H1 (cell line): Measurements from ENCODE around the gene KAT8. TPM values are rescaled to one million over a fixed set of nuclear protein-coding genes. Genes with fewer than 3 reads are reported as not detected.

Source experiments
- CTCF ChIA-PET: fragments of 300-600 bp; sonication (Branson Sonifier 250); formaldehyde crosslinking; loops from one replicate; lab custom pipeline; 2021; ENCODE audit not compliant: partially characterized antibody; lab: Charles Lee
- POLR2A ChIA-PET: fragments of 300-600 bp; sonication (Branson Sonifier 250); formaldehyde crosslinking; loops from one replicate; lab custom pipeline; 2021; ENCODE audit warnings: inconsistent platforms; ENCODE audit not compliant: partially characterized antibody; lab: Charles Lee
- DNase-seq, 2 experiments: peaks; one replicate each; pipeline versions ENCODE4 v3.0.0 to v3.0.0-alpha.2; 2010 to 2022; ENCODE audit warnings: low spot score in 2 of 2, low read depth in 1 of 2, mixed read lengths in 1 of 2
- FAIRE-seq: peaks from 2 replicates; lab custom pipeline; 2011; peaks lifted over from hg19 to GRCh38; lab: Jason Lieb, UNC
- H2AFZ ChIP-seq: 2 replicates; pipeline ENCODE4 v1.8.1; 2012; ENCODE audit warnings: low read length, inconsistent platforms
- H2AK5ac ChIP-seq: 2 replicates; pipeline ENCODE4 v1.6.1; 2013; ENCODE audit warnings: low read depth, low read length
- H2BK120ac ChIP-seq: replicated peaks from 2 replicates; pipeline ENCODE3; 2013; ENCODE audit warnings: low read depth, low read length, inconsistent platforms
- H2BK12ac ChIP-seq: 2 replicates; pipeline ENCODE4 v1.6.1; 2013; ENCODE audit warnings: low read depth, low read length
- H2BK15ac ChIP-seq: 2 replicates; pipeline ENCODE4 v1.6.1; 2013; ENCODE audit warnings: low read length
- H2BK20ac ChIP-seq: 2 replicates; pipeline ENCODE4 v1.6.1; 2013; ENCODE audit warnings: low read length
- H2BK5ac ChIP-seq: 2 replicates; pipeline ENCODE4 v1.6.1; 2013; ENCODE audit warnings: low read depth, low read length
- H3K14ac ChIP-seq: 2 replicates; pipeline ENCODE4 v1.6.1; 2013; ENCODE audit warnings: inconsistent platforms; ENCODE audit not compliant: insufficient read length
- H3K18ac ChIP-seq: 2 replicates; pipeline ENCODE4 v1.6.1; 2013; ENCODE audit warnings: low read length; ENCODE audit errors: extremely low read depth
- H3K23ac ChIP-seq: 2 replicates; pipeline ENCODE4 v1.6.1; 2013; ENCODE audit warnings: inconsistent platforms; ENCODE audit not compliant: insufficient read length
- H3K23me2 ChIP-seq: 2 replicates; pipeline ENCODE4 v1.6.1; 2013; ENCODE audit warnings: low read depth, low read length
- H3K27ac ChIP-seq: 2 replicates; pipeline ENCODE4 v1.6.1; 2011; ENCODE audit warnings: low read depth, low read length, inconsistent platforms
- H3K27me3 ChIP-seq, 4 experiments: replicated peaks in 1 of 4; 1 replicate in 1 of 4; 2 replicates in 3 of 4; pipeline versions ENCODE4 v1.6.1 to v1.8.1; 2011 to 2013; ENCODE audit warnings: low read length in 3 of 4, mild to moderate bottlenecking in 3 of 4, inconsistent platforms in 2 of 4, mixed read lengths in 2 of 4, moderate library complexity in 1 of 4; ENCODE audit not compliant: control insufficient read depth in 3 of 4, insufficient read depth in 3 of 4; ENCODE audit errors: extremely low read depth in 1 of 4
- H3K36me3 ChIP-seq, 4 experiments: 2 replicates each; pipeline versions ENCODE4 v1.6.1 to v1.8.1; 2011 to 2013; ENCODE audit warnings: mild to moderate bottlenecking in 4 of 4, low read length in 3 of 4, moderate library complexity in 2 of 4, control low read depth in 1 of 4, inconsistent platforms in 1 of 4; ENCODE audit not compliant: insufficient read depth in 4 of 4, control insufficient read depth in 2 of 4
- H3K4ac ChIP-seq: replicated peaks from 2 replicates; pipeline ENCODE3; 2013; ENCODE audit warnings: low read length, low read depth, mixed read lengths, inconsistent platforms; ENCODE audit not compliant: insufficient read length
- H3K4me1 ChIP-seq, 4 experiments: replicated peaks in 1 of 4; 1 replicate in 1 of 4; 2 replicates in 3 of 4; pipeline versions ENCODE4 v1.6.1 to v1.8.1; 2011 to 2013; ENCODE audit warnings: low read length in 3 of 4, inconsistent platforms in 2 of 4, mixed read lengths in 1 of 4; ENCODE audit not compliant: insufficient read depth in 4 of 4, control insufficient read depth in 3 of 4
- H3K4me2 ChIP-seq, 2 experiments: 2 replicates each; pipeline versions ENCODE4 v1.6.1 to v1.8.1; 2011 to 2013; ENCODE audit warnings: low read depth in 2 of 2, low read length in 2 of 2, control low read depth in 1 of 2, inconsistent platforms in 1 of 2, mild to moderate bottlenecking in 1 of 2; ENCODE audit not compliant: insufficient read depth in 1 of 2
- H3K4me3 ChIP-seq, 4 experiments: fragments of 200-600, 300-600 bp in 1 of 4; sonication (generic), shearing (Covaris generic), sonication (Bioruptor Twin) in 1 of 4; 2 replicates each; pipeline versions ENCODE4 v1.5.1 to v1.8.1; 2011 to 2016; ENCODE audit warnings: low read length in 4 of 4, low read depth in 3 of 4, control low read depth in 2 of 4, inconsistent platforms in 2 of 4, mild to moderate bottlenecking in 2 of 4, mixed read lengths in 1 of 4, moderate library complexity in 1 of 4; ENCODE audit not compliant: insufficient read depth in 2 of 4; ENCODE audit errors: extremely low read depth in 1 of 4
- H3K56ac ChIP-seq: replicated peaks from 2 replicates; pipeline ENCODE3; 2013; ENCODE audit warnings: low read depth, mild to moderate bottlenecking, mixed read lengths, low read length, inconsistent platforms; ENCODE audit not compliant: insufficient read length
- H3K79me1 ChIP-seq: 2 replicates; pipeline ENCODE4 v1.6.1; 2013; ENCODE audit warnings: low read depth, low read length, control low read depth
- H3K79me2 ChIP-seq, 2 experiments: 2 replicates each; pipeline versions ENCODE4 v1.6.1 to v1.8.1; 2012 to 2013; ENCODE audit warnings: low read length in 2 of 2, mild to moderate bottlenecking in 2 of 2, inconsistent platforms in 1 of 2; ENCODE audit not compliant: insufficient read depth in 2 of 2, control insufficient read depth in 1 of 2
- H3K9ac ChIP-seq, 4 experiments: replicated peaks in 1 of 4; 1 replicate in 1 of 4; 2 replicates in 3 of 4; pipeline versions ENCODE4 v1.6.1 to v1.8.1; 2011 to 2013; ENCODE audit warnings: low read depth in 3 of 4, low read length in 3 of 4, control low read depth in 2 of 4, mild to moderate bottlenecking in 2 of 4, moderate library complexity in 2 of 4, inconsistent platforms in 1 of 4; ENCODE audit errors: extremely low read depth in 1 of 4
- H3K9me3 ChIP-seq, 2 experiments: 2 replicates each; pipeline versions ENCODE4 v1.6.1 to v1.8.1; 2012 to 2013; ENCODE audit warnings: mild to moderate bottlenecking in 2 of 2, moderate library complexity in 2 of 2, control low read depth in 1 of 2, inconsistent platforms in 1 of 2, low read depth in 1 of 2, low read length in 1 of 2, mixed read lengths in 1 of 2; ENCODE audit not compliant: insufficient read depth in 2 of 2
- H4K20me1 ChIP-seq, 2 experiments: replicated peaks in 1 of 2; 2 replicates each; pipeline versions ENCODE3 to v1.8.1; 2011 to 2013; ENCODE audit warnings: inconsistent platforms in 2 of 2, low read length in 2 of 2, mild to moderate bottlenecking in 1 of 2; ENCODE audit not compliant: insufficient read depth in 2 of 2, control insufficient read depth in 1 of 2
- H4K5ac ChIP-seq: 2 replicates; pipeline ENCODE4 v1.6.1; 2013; ENCODE audit warnings: low read length, low read depth, mixed read lengths, inconsistent platforms; ENCODE audit not compliant: insufficient read length
- H4K8ac ChIP-seq: 2 replicates; pipeline ENCODE4 v1.8.0; 2013; ENCODE audit warnings: mild to moderate bottlenecking, moderate library complexity, low read length, inconsistent platforms; ENCODE audit not compliant: insufficient read depth; ENCODE audit errors: extremely low read depth
- H4K91ac ChIP-seq: replicated peaks from 2 replicates; pipeline ENCODE3; 2013; ENCODE audit warnings: low read length, mixed read lengths, inconsistent platforms; ENCODE audit not compliant: insufficient read length
- BRCA1 ChIP-seq: IDR thresholded peaks from 2 replicates; pipeline ENCODE4 v1.6.1; 2012; ENCODE audit warnings: low read depth, low read length, improper control_type of control experiment
- CHD2 ChIP-seq: IDR thresholded peaks from 2 replicates; pipeline ENCODE4 v1.6.1; 2012; ENCODE audit warnings: low read length, improper control_type of control experiment
- EP300 ChIP-seq, 2 experiments: IDR thresholded peaks; 1 replicate in 1 of 2; 2 replicates in 1 of 2; pipeline ENCODE4 v1.6.1; 2011 to 2012; ENCODE audit warnings: low read depth in 2 of 2, low read length in 2 of 2, mild to moderate bottlenecking in 2 of 2, borderline replicate concordance in 1 of 2, inconsistent platforms in 1 of 2, moderate library complexity in 1 of 2
- EZH2 ChIP-seq: fragments of 200-600 bp; sonication (generic); IDR thresholded peaks from 2 replicates; pipeline ENCODE4 v1.7.1; 2012; ENCODE audit warnings: low read depth, mild to moderate bottlenecking, moderate library complexity, low read length, inconsistent platforms; ENCODE audit not compliant: severe bottlenecking
- GTF2F1 ChIP-seq: IDR thresholded peaks from 2 replicates; pipeline ENCODE4 v1.6.1; 2012; ENCODE audit warnings: low read depth, low read length, improper control_type of control experiment, borderline replicate concordance
- JUN ChIP-seq: IDR thresholded peaks from 2 replicates; pipeline ENCODE4 v1.6.1; 2011; ENCODE audit warnings: low read depth, mild to moderate bottlenecking, improper control_type of control experiment, low read length
- MAFK ChIP-seq: IDR thresholded peaks from 2 replicates; pipeline ENCODE4 v1.6.1; 2012; ENCODE audit warnings: low read depth, mild to moderate bottlenecking, improper control_type of control experiment, low read length
- MAX ChIP-seq: IDR thresholded peaks from 2 replicates; pipeline ENCODE4 v1.6.1; 2012; ENCODE audit warnings: inconsistent platforms
- POU5F1 ChIP-seq: IDR thresholded peaks from 2 replicates; pipeline ENCODE4 v1.6.1; 2011; ENCODE audit warnings: low read depth, mild to moderate bottlenecking, low read length, moderate library complexity
- RFX5 ChIP-seq: IDR thresholded peaks from 2 replicates; pipeline ENCODE4 v1.6.1; 2011; ENCODE audit warnings: low read depth, low read length, improper control_type of control experiment, borderline replicate concordance
- SP2 ChIP-seq: IDR thresholded peaks from 2 replicates; pipeline ENCODE4 v1.6.1; 2012; ENCODE audit warnings: mild to moderate bottlenecking, low read length, inconsistent platforms
- SP4 ChIP-seq: IDR thresholded peaks from 2 replicates; pipeline ENCODE4 v1.6.1; 2012; ENCODE audit warnings: low read length, inconsistent platforms
- WGBS, 2 experiments: shearing (Covaris generic) in 1 of 2; methylation state at CpG; one replicate each; pipeline versions ENCODE4 v1.1.6 to v1.1.7; 2013 to 2015; ENCODE audit warnings: low lambda C conversion rate in 2 of 2, mixed read lengths in 2 of 2, inconsistent platforms in 1 of 2, low coverage in 1 of 2, missing lambda C conversion rate in 1 of 2; ENCODE audit not compliant: insufficient replicate concordance in 2 of 2, insufficient coverage in 1 of 2, insufficient read length in 1 of 2; ENCODE audit errors: extremely low coverage in 1 of 2, missing lambda C conversion rate in 1 of 2; 5-methylcytosine and 5-hydroxymethylcytosine counted together
- polyA plus RNA-seq, 7 experiments: library from polyadenylated mRNA; depleted of rRNA in 3 of 7; stranded (reverse) in 5 of 7; unstranded in 2 of 7; fragments of >200 nt in 5 of 7; fragments of 200-250 nt in 2 of 7; gene quantifications; 1 replicate in 5 of 7; 2 replicates in 1 of 7; 4 replicates in 1 of 7; pipeline versions ENCODE4 v1.2.1 to v1.2.3, GENCODE V29; 2011 to 2013; ENCODE audit warnings: missing spikeins in 2 of 7, mixed read lengths in 2 of 7
- total RNA-seq: library from RNA; stranded (reverse); fragmentation: NEBNext Ultra II Directional; extraction: Animal tissue kit (Norgen Biotek cat#: 25700); gene quantifications from 2 replicates; pipeline ENCODE4 v1.2.1, GENCODE V29; 2021
- TF ChIP-seq, protein P1 (sequence below): IDR thresholded peaks from 2 replicates; pipeline ENCODE4 v1.6.1; 2011; ENCODE audit warnings: low read length, improper control_type of control experiment

KAT8 gene
- total and polyA plus RNA-seq, 2 of the 8 experiments (the other 6 are each of a cell fraction or from before 2014, with no cell fraction given) = 52.6 to 61.6 TPM

- Histone ChIP-seq H3K4ac (no peak overlapping the region), H3K4me1 (peaks cover 0 to 9% (median 3%) of the 10 kb centered on the region in 4 experiments; a peak in 4 of 7 replicates), H3K9ac (no peak overlapping the region), H3K14ac (no peak overlapping the region), H2AFZ (no peak overlapping the region), H4K5ac (no peak overlapping the region), H2BK20ac (no peak overlapping the region), H2BK15ac (no peak overlapping the region), H3K56ac (no peak overlapping the region), H3K27me3 (no peaks in the 10 kb centered on the region), H3K79me2 (peaks cover 0 to 7% of the 10 kb centered on the region in 2 experiments; a peak in 1 of 4 replicates), H2AK5ac (no peak overlapping the region), H4K8ac (no peak overlapping the region), H2BK12ac (no peak overlapping the region), H3K79me1 (peaks cover 12% of the 10 kb centered on the region), H3K4me2 (no peak overlapping the region), H3K4me3 (no peak overlapping the region), H3K9me3 (no peaks in the 10 kb centered on the region), H3K27ac (no peak overlapping the region), H4K91ac (no peak overlapping the region), H2BK120ac (no peak overlapping the region), H2BK5ac (no peak overlapping the region), H3K23me2 (peaks cover 7% of the 10 kb centered on the region), H3K23ac (no peak overlapping the region), H3K18ac (no peak overlapping the region), H4K20me1 (peaks cover 8 to 28% of the 10 kb centered on the region in 2 experiments), H3K36me3 (peaks cover 0 to 15% (median 4%) of the 10 kb centered on the region in 4 experiments; a peak in 5 of 8 replicates)
- DNase-seq (no peak), FAIRE-seq (no peak)
- WGBS, 2 experiments = 88% methylated on average over 8 of the region's 8 CpGs; no CpG with 5 or more reads in 1 of the 2 experiments
- ChIA-PET CTCF (interaction anchor here (1.1 to 3.0 kb wide), 3 partner anchors 10 to 55 kb away, joined by 4 to 14 read pairs (median 6); no protein-coding TSS in a partner anchor), POLR2A (interaction anchor here (0.8 to 1.5 kb wide), 3 partner anchors 19 to 625 kb away, joined by 3 to 4 read pairs (median 3); partner anchors contain the start of gene PRSS8)
- TF ChIP-seq SP4 = no peak
- TF ChIP-seq JUN = no peak
- no peak for TF ChIP-seq EZH2
- no peak for TF ChIP-seq GTF2F1
- TF ChIP-seq MAFK = no peak
- no peak for TF ChIP-seq MAX
- no peak for TF ChIP-seq POU5F1
- no peak for TF ChIP-seq RFX5
- TF ChIP-seq, protein P1, sequence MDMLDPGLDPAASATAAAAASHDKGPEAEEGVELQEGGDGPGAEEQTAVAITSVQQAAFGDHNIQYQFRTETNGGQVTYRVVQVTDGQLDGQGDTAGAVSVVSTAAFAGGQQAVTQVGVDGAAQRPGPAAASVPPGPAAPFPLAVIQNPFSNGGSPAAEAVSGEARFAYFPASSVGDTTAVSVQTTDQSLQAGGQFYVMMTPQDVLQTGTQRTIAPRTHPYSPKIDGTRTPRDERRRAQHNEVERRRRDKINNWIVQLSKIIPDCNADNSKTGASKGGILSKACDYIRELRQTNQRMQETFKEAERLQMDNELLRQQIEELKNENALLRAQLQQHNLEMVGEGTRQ = no peak
- no peak for TF ChIP-seq CHD2
- no peak for TF ChIP-seq BRCA1
- no peak for TF ChIP-seq EP300 (IDR thresholded peaks at IDR 0.05; ENCODE audit: borderline replicate concordance in 1 of 2, low read depth in 2 of 2, low read length in 2 of 2)
- no peak for TF ChIP-seq SP2
These were observed 28.3 kb upstream of the KAT8 start for GRCh38 chr16:31089199-31089598.
